H9 (cell line): ENCODE results near the gene SHANK1. TPM values are rescaled to one million over a fixed set of nuclear protein-coding genes. Genes with fewer than 3 reads are reported as not detected.
"Not testable (repeated sequence)": the region's sequence is repeated elsewhere in the genome, so short reads cannot be mapped to it uniquely, and the experiment has no call there.

Source experiments
- DNase-seq: peaks from one replicate; pipeline ENCODE4 v3.0.0-alpha.2; 2017
- H2AFZ ChIP-seq: one replicate; pipeline ENCODE4 v1.6.1; 2013; ENCODE audit warnings: mild to moderate bottlenecking, low read length, control low read depth, moderate library complexity
- H2AK5ac ChIP-seq: 2 replicates; pipeline ENCODE4 v1.6.1; 2013; ENCODE audit warnings: low read length, control low read depth, mixed read lengths; ENCODE audit not compliant: insufficient read length
- H2BK120ac ChIP-seq: one replicate; pipeline ENCODE4 v1.6.1; 2013; ENCODE audit warnings: low read depth, mild to moderate bottlenecking, low read length, control low read depth, inconsistent platforms; ENCODE audit not compliant: poor library complexity, severe bottlenecking
- H2BK12ac ChIP-seq: 2 replicates; pipeline ENCODE4 v1.6.1; 2013; ENCODE audit warnings: low read length, control low read depth, mixed read lengths, low read depth; ENCODE audit not compliant: insufficient read length
- H2BK15ac ChIP-seq: 2 replicates; pipeline ENCODE4 v1.6.1; 2013; ENCODE audit warnings: low read depth, low read length, control low read depth
- H2BK20ac ChIP-seq: one replicate; pipeline ENCODE4 v1.6.1; 2013; ENCODE audit warnings: low read depth, mild to moderate bottlenecking, low read length, control low read depth, inconsistent platforms; ENCODE audit not compliant: poor library complexity, severe bottlenecking
- H2BK5ac ChIP-seq: 2 replicates; pipeline ENCODE4 v1.6.1; 2013; ENCODE audit warnings: low read length, control low read depth, mixed read lengths; ENCODE audit not compliant: insufficient read length
- H3K14ac ChIP-seq: 2 replicates; pipeline ENCODE4 v1.6.1; 2013; ENCODE audit warnings: low read length, control low read depth; ENCODE audit not compliant: insufficient read depth
- H3K18ac ChIP-seq: 2 replicates; pipeline ENCODE4 v1.6.1; 2013; ENCODE audit warnings: low read depth, mild to moderate bottlenecking, mixed read lengths, low read length, control low read depth; ENCODE audit not compliant: insufficient read length
- H3K23ac ChIP-seq: 2 replicates; pipeline ENCODE4 v1.6.1; 2013; ENCODE audit warnings: low read length, control low read depth, mixed read lengths, low read depth; ENCODE audit not compliant: insufficient read length
- H3K23me2 ChIP-seq: 2 replicates; pipeline ENCODE4 v1.6.1; 2013; ENCODE audit warnings: low read depth, mild to moderate bottlenecking, mixed read lengths, low read length, control low read depth; ENCODE audit not compliant: insufficient read length, poor library complexity, severe bottlenecking
- H3K27ac ChIP-seq: 2 replicates; pipeline ENCODE4 v1.5.1; 2013; ENCODE audit warnings: low read length, control low read depth, mixed read lengths, low read depth; ENCODE audit not compliant: insufficient read length
- H3K27me3 ChIP-seq: 2 replicates; pipeline ENCODE4 v1.6.1; 2013; ENCODE audit warnings: low read length, control low read depth, inconsistent platforms; ENCODE audit not compliant: insufficient read depth
- H3K4ac ChIP-seq: 2 replicates; pipeline ENCODE4 v1.6.1; 2013; ENCODE audit warnings: low read depth, mild to moderate bottlenecking, control low read depth, inconsistent platforms, low read length, moderate library complexity
- H3K4me1 ChIP-seq: 2 replicates; pipeline ENCODE4 v1.6.1; 2013; ENCODE audit warnings: low read length, control low read depth, inconsistent platforms; ENCODE audit not compliant: insufficient read depth
- H3K4me2 ChIP-seq: 2 replicates; pipeline ENCODE4 v1.6.1; 2013; ENCODE audit warnings: low read length, control low read depth, mixed read lengths; ENCODE audit not compliant: insufficient read length, insufficient read depth
- H3K56ac ChIP-seq: 2 replicates; pipeline ENCODE4 v1.6.1; 2013; ENCODE audit warnings: low read depth, mild to moderate bottlenecking, mixed read lengths, low read length, control low read depth; ENCODE audit not compliant: insufficient read length
- H3K79me1 ChIP-seq: 2 replicates; pipeline ENCODE4 v1.6.1; 2013; ENCODE audit warnings: low read depth, mild to moderate bottlenecking, moderate library complexity, low read length, control low read depth, inconsistent platforms; ENCODE audit not compliant: insufficient read depth, poor library complexity, severe bottlenecking
- H3K79me2 ChIP-seq: 2 replicates; pipeline ENCODE4 v1.6.1; 2013; ENCODE audit warnings: low read length, control low read depth, inconsistent platforms; ENCODE audit not compliant: insufficient read depth
- H3K9ac ChIP-seq: 2 replicates; pipeline ENCODE4 v1.6.1; 2013; ENCODE audit warnings: low read length, control low read depth, mixed read lengths; ENCODE audit not compliant: insufficient read length; ENCODE audit errors: extremely low read depth
- H3K9me3 ChIP-seq: one replicate; pipeline ENCODE4 v1.6.1; 2013; ENCODE audit warnings: low read depth, low read length, inconsistent platforms; ENCODE audit not compliant: control insufficient read depth
- H3T11ph ChIP-seq: one replicate; pipeline ENCODE4 v1.6.1; 2013; ENCODE audit warnings: mild to moderate bottlenecking, low read length, control low read depth, inconsistent platforms
- H4K20me1 ChIP-seq: one replicate; pipeline ENCODE4 v1.6.1; 2013; ENCODE audit not compliant: control insufficient read depth, insufficient read length, insufficient read depth
- H4K5ac ChIP-seq: 2 replicates; pipeline ENCODE4 v1.6.1; 2013; ENCODE audit warnings: low read depth, mild to moderate bottlenecking, mixed read lengths, low read length, control low read depth; ENCODE audit not compliant: insufficient read length
- H4K8ac ChIP-seq: replicated peaks from 2 replicates; pipeline ENCODE4 v1.6.1; 2013; ENCODE audit warnings: low read length, control low read depth, mixed read lengths, low read depth; ENCODE audit not compliant: insufficient read length
- H4K91ac ChIP-seq: 2 replicates; pipeline ENCODE4 v1.6.1; 2013; ENCODE audit warnings: low read depth, mild to moderate bottlenecking, moderate library complexity, mixed read lengths, low read length, control low read depth; ENCODE audit not compliant: insufficient read length
- H3K27ac Mint-ChIP-seq, 3 experiments: 2 replicates in 2 of 3; 3 replicates in 1 of 3; pipeline ENCODE4 v1.8.0; 2020 to 2021; ENCODE audit warnings: mixed read lengths in 3 of 3, mild to moderate bottlenecking in 1 of 3, moderate library complexity in 1 of 3
- H3K27me3 Mint-ChIP-seq: 2 replicates; pipeline ENCODE4 v1.8.0; 2021; ENCODE audit warnings: low read depth, mild to moderate bottlenecking, moderate library complexity, mixed read lengths
- H3K36me3 Mint-ChIP-seq, 3 experiments: 2 replicates in 2 of 3; 3 replicates in 1 of 3; pipeline ENCODE4 v1.8.0; 2020 to 2021; ENCODE audit warnings: low read depth in 3 of 3, mixed read lengths in 3 of 3; ENCODE audit not compliant: insufficient read depth in 1 of 3
- H3K4me1 Mint-ChIP-seq, 2 experiments: 2 replicates each; pipeline ENCODE4 v1.8.0; 2020; ENCODE audit warnings: mixed read lengths in 2 of 2
- H3K4me3 Mint-ChIP-seq, 2 experiments: 2 replicates in 1 of 2; 3 replicates in 1 of 2; pipeline ENCODE4 v1.8.0; 2020 to 2021; ENCODE audit warnings: mild to moderate bottlenecking in 2 of 2, mixed read lengths in 2 of 2, moderate library complexity in 1 of 2
- H3K9me3 Mint-ChIP-seq, 2 experiments: 2 replicates in 1 of 2; 3 replicates in 1 of 2; pipeline ENCODE4 v1.8.0; 2020; ENCODE audit warnings: mild to moderate bottlenecking in 2 of 2, mixed read lengths in 2 of 2, moderate library complexity in 1 of 2
- WGBS: extraction: QIAGEN DNeasy Blood & Tissue Kit; methylation state at CpG from one replicate; pipeline ENCODE4 v1.1.7; 2013; ENCODE audit warnings: missing lambda C conversion rate, low lambda C conversion rate, mixed read lengths; ENCODE audit not compliant: insufficient read length; ENCODE audit errors: extremely low coverage; 5-methylcytosine and 5-hydroxymethylcytosine counted together
- total RNA-seq: library from RNA; stranded (reverse); gene quantifications from 2 replicates; pipeline ENCODE4 v1.2.1, GENCODE V29; 2021

The SHANK1 gene
- total RNA-seq, 1 experiment from 2014 or later, result 1.7 TPM

GRCh38 chr19:50619184-50619583, 100.4 kb downstream of the SHANK1 start:
- H4K20me1 ChIP-seq, H3K23ac ChIP-seq, H3K36me3 Mint-ChIP-seq, H3K4me2 ChIP-seq, H2AFZ ChIP-seq, DNase-seq, H2BK20ac ChIP-seq, H3K9me3 Mint-ChIP-seq, H4K91ac ChIP-seq, H3K4me1 ChIP-seq, H4K8ac ChIP-seq, H2BK12ac ChIP-seq, H3K79me2 ChIP-seq, H3K56ac ChIP-seq, H3K14ac ChIP-seq, H2BK15ac ChIP-seq, H3K4me3 Mint-ChIP-seq, H3K27ac Mint-ChIP-seq, H4K5ac ChIP-seq, H3T11ph ChIP-seq, H3K27me3 ChIP-seq, H2AK5ac ChIP-seq, H3K23me2 ChIP-seq, H3K79me1 ChIP-seq, H2BK5ac ChIP-seq, H3K27ac ChIP-seq, H3K18ac ChIP-seq, H2BK120ac ChIP-seq, H3K27me3 Mint-ChIP-seq, H3K4me1 Mint-ChIP-seq, H3K9ac ChIP-seq, H3K9me3 ChIP-seq, H3K4ac ChIP-seq: not testable (repeated sequence)
- WGBS, result no CpG with 5 or more reads among the region's 5 CpGs

DNA sequence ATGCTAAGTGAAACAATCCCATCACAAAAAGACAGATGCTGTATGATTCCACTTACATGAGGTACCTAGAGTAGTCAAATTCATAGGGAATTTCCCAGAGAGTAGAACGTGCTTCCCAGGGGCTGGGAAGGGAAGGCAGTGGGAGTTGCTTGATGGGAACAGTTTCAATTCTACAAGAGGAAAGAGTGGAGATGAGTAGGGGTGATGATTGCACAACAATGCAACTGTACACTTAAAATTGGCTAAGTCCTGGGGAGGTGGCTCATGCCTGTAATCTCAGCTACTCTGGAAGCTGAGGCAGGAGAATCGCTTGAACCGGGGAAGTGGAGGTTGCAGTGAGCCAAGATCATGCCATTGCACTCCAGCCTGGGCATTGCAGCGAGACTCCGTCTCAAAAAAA, 101.2 kb downstream of the SHANK1 start:
- H3K9me3 Mint-ChIP-seq, H3K27me3 ChIP-seq, H3K27ac ChIP-seq, H2BK12ac ChIP-seq, H3K4me2 ChIP-seq, H3K14ac ChIP-seq, H4K5ac ChIP-seq, H3K9ac ChIP-seq, H3K4me1 ChIP-seq, H4K91ac ChIP-seq, H3K79me2 ChIP-seq, H2BK20ac ChIP-seq, H3K23ac ChIP-seq, H2AFZ ChIP-seq, H4K8ac ChIP-seq, H3K23me2 ChIP-seq, H4K20me1 ChIP-seq, H2BK15ac ChIP-seq, H3T11ph ChIP-seq, H2AK5ac ChIP-seq, H3K4me1 Mint-ChIP-seq, H3K79me1 ChIP-seq, H3K4ac ChIP-seq, H2BK120ac ChIP-seq, DNase-seq, H2BK5ac ChIP-seq, H3K4me3 Mint-ChIP-seq, H3K27ac Mint-ChIP-seq, H3K36me3 Mint-ChIP-seq, H3K18ac ChIP-seq, H3K9me3 ChIP-seq, H3K56ac ChIP-seq: not testable (repeated sequence)
- peaks cover 13% of the 10 kb centered on the region for H3K27me3 Mint-ChIP-seq
- no CpG with 5 or more reads among the region's 5 CpGs for WGBS
